Measurements from ENCODE around the gene LEFTY1. TPM values are rescaled to one million over a fixed set of nuclear protein-coding genes. Genes with fewer than 3 reads are reported as not detected.

LEFTY1 gene
- total and polyA plus RNA-seq, 2 of the 13 experiments (the other 11 are each of a cell fraction or from before 2014, with no cell fraction given), result 0.29 to 0.79 TPM

DNA sequence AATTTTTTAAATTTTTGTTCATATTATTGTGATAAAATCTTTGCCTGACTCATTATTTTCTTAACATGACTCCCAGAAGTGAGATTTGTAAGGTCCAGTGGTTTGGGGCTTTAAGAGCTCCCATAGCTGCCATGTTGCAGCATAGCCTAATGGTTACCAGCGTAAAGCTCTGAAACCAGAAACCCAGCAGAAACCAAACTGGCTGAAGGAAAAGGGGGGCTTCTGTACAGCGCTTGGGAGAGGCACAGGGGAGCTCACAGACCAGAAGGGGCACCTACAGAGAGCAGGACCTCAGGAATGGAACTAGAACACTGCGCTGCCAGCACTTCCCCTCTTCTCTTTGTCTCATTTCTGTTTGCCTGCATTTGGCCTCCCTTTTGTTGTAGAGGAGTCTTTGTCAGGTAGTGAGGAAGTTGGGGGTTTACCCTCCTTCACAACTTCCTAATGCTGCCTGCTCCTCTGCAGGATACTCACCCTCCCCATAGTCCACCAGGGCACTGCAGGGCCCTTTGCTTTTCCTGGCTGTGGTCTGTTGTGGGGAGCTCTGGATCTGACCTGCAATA, 37.7 kb upstream of the LEFTY1 start:
- Histone ChIP-seq H4K20me1 (ENCODE audit: insufficient read depth, low read length) (no peaks in the 10 kb centered on the region), H3K9ac (ENCODE audit: insufficient read depth, low read depth, low read length) (no peak overlapping the region), H2AFZ (ENCODE audit: low read length) (peak overlapping the region; percentile 61), H3K4me1 (ENCODE audit: insufficient read depth, low read length) (peaks cover 22% of the 10 kb centered on the region), H3K27ac (ENCODE audit: extremely low read length, insufficient read depth, low read length) (no peak overlapping the region), H3K27me3 (ENCODE audit: control insufficient read depth in 1 of 2, insufficient read depth in 2 of 2, low read length in 2 of 2) (no peaks in the 10 kb centered on the region; a peak in 2 of 5 replicates), H3K79me2 (ENCODE audit: insufficient read depth, low read length) (peaks cover 16% of the 10 kb centered on the region), H3K4me2 (ENCODE audit: low read depth, low read length) (no peak overlapping the region), H3K36me3 (replicated peaks in 1 of 2; ENCODE audit: control insufficient read depth in 1 of 2, insufficient read depth in 2 of 2, low read length in 2 of 2) (peaks cover 1 to 10% of the 10 kb centered on the region in 2 experiments; a peak in 2 of 5 replicates), H3K9me3 (ENCODE audit: low read length) (no peaks in the 10 kb centered on the region), H3K4me3 (replicated peaks in 1 of 3; ENCODE audit: insufficient read depth in 1 of 3, low read depth in 2 of 3, low read length in 3 of 3) (no peak overlapping the region)
- DNase-seq (ENCODE audit: low spot score), result no peak
- no TSS peak for BruUV-seq (replicated peaks)
- no peak for ATAC-seq
- intact Hi-C loops (cut with micrococcal nuclease; ENCODE audit: unreplicated experiment) (loop anchor here (10.0 kb wide), 1 partner anchor 102 kb away; no protein-coding TSS in a partner anchor), in situ Hi-C loops (cut with HindIII; ENCODE audit: extremely low pct_ligation_motif_present, low pct_unique_long_range_greater_than_20kb) (no loop called here)
- WGBS (ENCODE audit: low lambda C conversion rate), result 64% methylated on average over 3 of the region's 3 CpGs
- CTCF ChIA-PET (ENCODE audit: low intra/inter-chr PET ratio, low total read pairs), result no interaction called here
- POLR2A ChIA-PET, result no interaction called here
- no peak for TF ChIP-seq ZNF20 (CRISPR knock-in tag; IDR thresholded peaks at IDR 0.05)
- TF ChIP-seq, protein P1, sequence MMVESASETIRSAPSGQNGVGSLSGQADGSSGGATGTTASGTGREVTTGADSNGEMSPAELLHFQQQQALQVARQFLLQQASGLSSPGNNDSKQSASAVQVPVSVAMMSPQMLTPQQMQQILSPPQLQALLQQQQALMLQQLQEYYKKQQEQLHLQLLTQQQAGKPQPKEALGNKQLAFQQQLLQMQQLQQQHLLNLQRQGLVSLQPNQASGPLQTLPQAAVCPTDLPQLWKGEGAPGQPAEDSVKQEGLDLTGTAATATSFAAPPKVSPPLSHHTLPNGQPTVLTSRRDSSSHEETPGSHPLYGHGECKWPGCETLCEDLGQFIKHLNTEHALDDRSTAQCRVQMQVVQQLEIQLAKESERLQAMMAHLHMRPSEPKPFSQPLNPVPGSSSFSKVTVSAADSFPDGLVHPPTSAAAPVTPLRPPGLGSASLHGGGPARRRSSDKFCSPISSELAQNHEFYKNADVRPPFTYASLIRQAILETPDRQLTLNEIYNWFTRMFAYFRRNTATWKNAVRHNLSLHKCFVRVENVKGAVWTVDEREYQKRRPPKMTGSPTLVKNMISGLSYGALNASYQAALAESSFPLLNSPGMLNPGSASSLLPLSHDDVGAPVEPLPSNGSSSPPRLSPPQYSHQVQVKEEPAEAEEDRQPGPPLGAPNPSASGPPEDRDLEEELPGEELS (CRISPR knock-in tag; IDR thresholded peaks at IDR 0.05), result no peak
- no peak for TF ChIP-seq POLR2AphosphoS5 (IDR thresholded peaks at IDR 0.05; ENCODE audit: low read depth, low read length)
- no peak for TF ChIP-seq MTA3 (CRISPR knock-in tag; IDR thresholded peaks at IDR 0.05)
- no peak for TF ChIP-seq KMT2A (CRISPR knock-in tag; IDR thresholded peaks at IDR 0.05)
- no peak for TF ChIP-seq ZNF709 (CRISPR knock-in tag; IDR thresholded peaks at IDR 0.05)
- no peak for TF ChIP-seq ZBTB3 (CRISPR knock-in tag; IDR thresholded peaks at IDR 0.05; ENCODE audit: borderline replicate concordance, low read depth)
- no peak for TF ChIP-seq SRF (IDR thresholded peaks at IDR 0.05; ENCODE audit: low read depth, low read length)
- TF ChIP-seq JDP2 (CRISPR knock-in tag; IDR thresholded peaks at IDR 0.05; ENCODE audit: borderline replicate concordance), result no peak
- TF ChIP-seq SMYD3 (CRISPR knock-in tag; IDR thresholded peaks at IDR 0.05), result no peak
- TF ChIP-seq ARID2 (CRISPR knock-in tag; IDR thresholded peaks at IDR 0.05; ENCODE audit: borderline replicate concordance), result no peak
- TF ChIP-seq, protein P2, sequence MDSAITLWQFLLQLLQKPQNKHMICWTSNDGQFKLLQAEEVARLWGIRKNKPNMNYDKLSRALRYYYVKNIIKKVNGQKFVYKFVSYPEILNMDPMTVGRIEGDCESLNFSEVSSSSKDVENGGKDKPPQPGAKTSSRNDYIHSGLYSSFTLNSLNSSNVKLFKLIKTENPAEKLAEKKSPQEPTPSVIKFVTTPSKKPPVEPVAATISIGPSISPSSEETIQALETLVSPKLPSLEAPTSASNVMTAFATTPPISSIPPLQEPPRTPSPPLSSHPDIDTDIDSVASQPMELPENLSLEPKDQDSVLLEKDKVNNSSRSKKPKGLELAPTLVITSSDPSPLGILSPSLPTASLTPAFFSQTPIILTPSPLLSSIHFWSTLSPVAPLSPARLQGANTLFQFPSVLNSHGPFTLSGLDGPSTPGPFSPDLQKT (CRISPR knock-in tag; IDR thresholded peaks at IDR 0.05; ENCODE audit: borderline replicate concordance), result no peak
- TF ChIP-seq MYC (CRISPR knock-in tag; IDR thresholded peaks at IDR 0.05; ENCODE audit: borderline replicate concordance), result no peak
- no peak for TF ChIP-seq PLRG1 (conservative IDR thresholded peaks at IDR 0.05)
- TF ChIP-seq ZNF713 (CRISPR knock-in tag; IDR thresholded peaks at IDR 0.05), result no peak
- no peak for TF ChIP-seq SALL2 (CRISPR knock-in tag; IDR thresholded peaks at IDR 0.05)
- no peak for TF ChIP-seq ZNF670 (CRISPR knock-in tag; IDR thresholded peaks at IDR 0.05; ENCODE audit: borderline replicate concordance)
- no peak for TF ChIP-seq CHCHD3 (CRISPR knock-in tag; IDR thresholded peaks at IDR 0.05)
- no peak for TF ChIP-seq NR2C2 (CRISPR knock-in tag; IDR thresholded peaks at IDR 0.05; ENCODE audit: borderline replicate concordance)
- TF ChIP-seq GPN1 (CRISPR knock-in tag; IDR thresholded peaks at IDR 0.05; ENCODE audit: borderline replicate concordance), result no peak
- FAIRE-seq, result no peak
